Subcutaneous adipose tissue (tissue), 4 donors: Measurements from ENCODE around the gene CBLL1. TPM values are rescaled to one million over a fixed set of nuclear protein-coding genes. Genes with fewer than 3 reads are reported as not detected.

Experiments
- total RNA-seq, 4 donors: library from RNA; depleted of rRNA; stranded (reverse); fragments of >200 nt; gene quantifications; one replicate each; pipeline ENCODE4 v1.1.0, GENCODE V29; 2016
- TF ChIP-seq, protein P1 (sequence below): fragments of 450-650 bp; IDR thresholded peaks from one replicate; pipeline ENCODE4 v1.5.1; 2016; ENCODE audit warnings: low read depth, mild to moderate bottlenecking, control low read depth, antibody characterized with exemption, moderate library complexity

Gene CBLL1
- total RNA-seq, 4 donors from 2014 or later = 23.0 to 48.9 (median 26.5) TPM

DNA sequence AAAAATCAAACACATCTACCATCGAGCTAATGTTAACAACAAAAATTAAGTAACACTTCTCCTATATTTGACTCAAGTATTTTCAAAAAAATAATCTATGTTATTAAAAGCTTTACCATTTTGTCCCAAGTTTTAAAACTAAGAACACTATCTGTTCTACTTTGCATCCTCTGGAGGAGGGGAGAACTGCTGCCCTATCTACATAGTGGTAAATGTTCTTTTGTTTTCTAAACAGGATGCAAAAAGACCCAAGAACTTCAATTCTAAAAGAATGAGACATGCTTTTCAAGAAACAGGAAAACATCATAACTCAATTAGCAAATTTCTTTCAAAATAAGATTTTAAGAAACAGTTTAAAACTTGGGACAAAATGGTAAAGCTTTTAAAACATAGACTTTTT, 44.3 kb downstream of the CBLL1 start:
- TF ChIP-seq, protein P1, sequence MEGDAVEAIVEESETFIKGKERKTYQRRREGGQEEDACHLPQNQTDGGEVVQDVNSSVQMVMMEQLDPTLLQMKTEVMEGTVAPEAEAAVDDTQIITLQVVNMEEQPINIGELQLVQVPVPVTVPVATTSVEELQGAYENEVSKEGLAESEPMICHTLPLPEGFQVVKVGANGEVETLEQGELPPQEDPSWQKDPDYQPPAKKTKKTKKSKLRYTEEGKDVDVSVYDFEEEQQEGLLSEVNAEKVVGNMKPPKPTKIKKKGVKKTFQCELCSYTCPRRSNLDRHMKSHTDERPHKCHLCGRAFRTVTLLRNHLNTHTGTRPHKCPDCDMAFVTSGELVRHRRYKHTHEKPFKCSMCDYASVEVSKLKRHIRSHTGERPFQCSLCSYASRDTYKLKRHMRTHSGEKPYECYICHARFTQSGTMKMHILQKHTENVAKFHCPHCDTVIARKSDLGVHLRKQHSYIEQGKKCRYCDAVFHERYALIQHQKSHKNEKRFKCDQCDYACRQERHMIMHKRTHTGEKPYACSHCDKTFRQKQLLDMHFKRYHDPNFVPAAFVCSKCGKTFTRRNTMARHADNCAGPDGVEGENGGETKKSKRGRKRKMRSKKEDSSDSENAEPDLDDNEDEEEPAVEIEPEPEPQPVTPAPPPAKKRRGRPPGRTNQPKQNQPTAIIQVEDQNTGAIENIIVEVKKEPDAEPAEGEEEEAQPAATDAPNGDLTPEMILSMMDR = no peak

GRCh38 chr7:107788662-107789061, 44.7 kb downstream of the CBLL1 start:
- TF ChIP-seq, protein P1 = no peak

- TF ChIP-seq, protein P1 = no peak
These were observed 45.7 kb downstream of the CBLL1 start for GRCh38 chr7:107789647-107790046.

DNA sequence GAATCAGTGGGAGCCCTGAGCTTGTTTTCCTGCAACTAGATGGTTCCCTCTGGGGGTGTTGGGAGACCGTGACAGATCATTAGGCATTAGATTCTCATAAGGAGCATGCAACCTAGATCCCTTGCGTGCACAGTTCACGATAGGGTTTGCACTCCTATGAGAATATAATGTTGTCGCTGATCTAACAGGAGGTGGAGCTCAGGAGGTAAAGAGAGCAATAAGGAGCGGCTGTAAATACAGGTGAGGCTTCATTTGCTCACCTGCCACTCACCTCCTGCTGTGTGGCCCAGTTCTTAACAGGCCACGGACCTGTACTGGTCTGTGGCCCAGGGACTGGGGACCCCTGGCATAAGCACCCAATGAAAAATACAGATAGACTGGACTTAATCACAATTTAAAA, 48.4 kb downstream of the CBLL1 start:
- TF ChIP-seq, protein P1 = no peak

GRCh38 chr7:107799647-107800264, 55.8 kb downstream of the CBLL1 start:
- TF ChIP-seq, protein P1 = no peak

GRCh38 chr7:107803009-107803610, 59.2 kb downstream of the CBLL1 start, which contains the start of gene SLC26A3:
Gene SLC26A3, minus strand, starts transcription at chr7:107803223. Its CDS starts 8,714 bp downstream, at chr7:107794509.
- TF ChIP-seq, protein P1 = no peak

DNA sequence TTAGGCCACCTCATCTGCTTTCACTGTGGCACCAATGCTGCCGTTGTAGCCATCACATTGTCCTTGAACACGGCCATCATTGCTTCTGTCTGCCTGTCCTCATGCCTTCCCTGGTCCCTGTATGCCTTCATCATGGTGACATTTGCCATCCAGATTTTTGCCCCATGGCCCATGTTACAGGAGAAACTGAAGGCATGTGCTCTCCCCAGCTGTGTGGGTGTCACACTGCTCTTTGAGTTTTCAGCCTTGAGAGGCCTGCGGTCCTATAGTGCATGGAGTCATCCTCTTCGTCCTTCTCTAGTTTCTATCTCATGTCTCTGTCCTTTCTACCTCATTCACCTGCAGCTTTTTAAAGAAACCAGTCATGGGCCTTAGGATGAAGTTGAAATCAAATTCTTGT, 65.2 kb downstream of the CBLL1 start:
- TF ChIP-seq, protein P1 = no peak
